Endothelial cell of umbilical vein (primary cell): ENCODE measurements around the gene SCLY.

ENCODE experiments used
- EZH2 ChIP-seq: IDR thresholded peaks from 2 replicates; pipeline ENCODE4 v1.6.1; 2012; ENCODE audit warnings: borderline replicate concordance, low read depth, mild to moderate bottlenecking, moderate library complexity, low read length, inconsistent platforms; ENCODE audit not compliant: severe bottlenecking
- MAX ChIP-seq: IDR thresholded peaks from 2 replicates; pipeline ENCODE4 v1.6.1; 2011; ENCODE audit not compliant: insufficient read depth, insufficient read length
- POLR2A ChIP-seq: IDR thresholded peaks from 2 replicates; pipeline ENCODE4 v1.6.1; 2012; ENCODE audit warnings: low read depth, mild to moderate bottlenecking, control low read depth, low read length
- TF ChIP-seq, protein P1 (sequence below), 2 donors: IDR thresholded peaks; 1 replicate in 1 of 2; 2 replicates in 1 of 2; pipeline ENCODE4 v1.5.1; 2011; ENCODE audit warnings: low read length in 2 of 2, mild to moderate bottlenecking in 2 of 2, moderate library complexity in 2 of 2, control low read depth in 1 of 2, inconsistent platforms in 1 of 2, low read depth in 1 of 2; ENCODE audit not compliant: insufficient read depth in 1 of 2; ENCODE audit errors: extremely low read depth in 1 of 2

- TF ChIP-seq, protein P1, sequence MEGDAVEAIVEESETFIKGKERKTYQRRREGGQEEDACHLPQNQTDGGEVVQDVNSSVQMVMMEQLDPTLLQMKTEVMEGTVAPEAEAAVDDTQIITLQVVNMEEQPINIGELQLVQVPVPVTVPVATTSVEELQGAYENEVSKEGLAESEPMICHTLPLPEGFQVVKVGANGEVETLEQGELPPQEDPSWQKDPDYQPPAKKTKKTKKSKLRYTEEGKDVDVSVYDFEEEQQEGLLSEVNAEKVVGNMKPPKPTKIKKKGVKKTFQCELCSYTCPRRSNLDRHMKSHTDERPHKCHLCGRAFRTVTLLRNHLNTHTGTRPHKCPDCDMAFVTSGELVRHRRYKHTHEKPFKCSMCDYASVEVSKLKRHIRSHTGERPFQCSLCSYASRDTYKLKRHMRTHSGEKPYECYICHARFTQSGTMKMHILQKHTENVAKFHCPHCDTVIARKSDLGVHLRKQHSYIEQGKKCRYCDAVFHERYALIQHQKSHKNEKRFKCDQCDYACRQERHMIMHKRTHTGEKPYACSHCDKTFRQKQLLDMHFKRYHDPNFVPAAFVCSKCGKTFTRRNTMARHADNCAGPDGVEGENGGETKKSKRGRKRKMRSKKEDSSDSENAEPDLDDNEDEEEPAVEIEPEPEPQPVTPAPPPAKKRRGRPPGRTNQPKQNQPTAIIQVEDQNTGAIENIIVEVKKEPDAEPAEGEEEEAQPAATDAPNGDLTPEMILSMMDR (IDR thresholded peaks at IDR 0.05; ENCODE audit: extremely low read depth in 1 of 2, insufficient read depth in 1 of 2, low read depth in 1 of 2, low read length in 2 of 2): no peak
- TF ChIP-seq MAX (no peak), POLR2A (no peak), EZH2 (no peak)
Measured at GRCh38 chr2:238116298-238117198, 55.7 kb downstream of the SCLY start.
